Transverse colon (tissue), 4 donors: ENCODE data around the gene RPL9.

Experiments
- CTCF ChIP-seq, 5 experiments: fragments of 200-600 bp in 3 of 5; fragments of 450-650 bp in 2 of 5; sonication (generic) in 3 of 5; IDR thresholded peaks; 1 replicate in 2 of 5; 2 replicates in 3 of 5; pipeline ENCODE4 v1.5.1; 2016 to 2017; ENCODE audit warnings: antibody characterized with exemption in 5 of 5, inconsistent platforms in 3 of 5, mild to moderate bottlenecking in 2 of 5, moderate library complexity in 1 of 5
- EP300 ChIP-seq: sonication (generic); formaldehyde crosslinking; IDR thresholded peaks from one replicate; pipeline ENCODE4 v1.6.1; 2017; ENCODE audit warnings: antibody characterized with exemption, low read depth
- POLR2A ChIP-seq: fragments of 450-650 bp; IDR thresholded peaks from one replicate; pipeline ENCODE4 v1.6.1; 2016; ENCODE audit warnings: antibody characterized with exemption, mild to moderate bottlenecking, moderate library complexity
- POLR2AphosphoS5 ChIP-seq, 3 donors: sonication (generic); formaldehyde crosslinking; IDR thresholded peaks; one replicate each; pipeline ENCODE4 v1.6.1; 2016; ENCODE audit warnings: antibody characterized with exemption in 3 of 3

GRCh38 chr4:39495446-39496213 lies 36.9 kb upstream of the RPL9 start:
- TF ChIP-seq POLR2AphosphoS5 (IDR thresholded peaks at IDR 0.05) (no peak), EP300 (no peak), POLR2A (no peak), CTCF (IDR thresholded peaks at IDR 0.05) (no peak)
